Neuronal stem cell (in vitro differentiated cells): Measurements from ENCODE around the gene THRSP.

Experiments
- DNase-seq: peaks from one replicate; pipeline ENCODE4 v3.0.0-alpha.2; 2013; ENCODE audit warnings: low spot score
- H2AFZ ChIP-seq: one replicate; pipeline ENCODE4 v1.6.1; 2013; ENCODE audit warnings: mild to moderate bottlenecking, low read length, inconsistent platforms
- H2AK5ac ChIP-seq: 2 replicates; pipeline ENCODE4 v1.6.1; 2013; ENCODE audit warnings: low read depth, mild to moderate bottlenecking, inconsistent platforms, low read length, moderate library complexity, mixed read lengths
- H2BK120ac ChIP-seq: 2 replicates; pipeline ENCODE4 v1.6.1; 2013; ENCODE audit warnings: low read depth, mild to moderate bottlenecking, inconsistent platforms, low read length, moderate library complexity, mixed read lengths
- H2BK12ac ChIP-seq: one replicate; pipeline ENCODE4 v1.6.1; 2013; ENCODE audit warnings: low read length, inconsistent platforms
- H2BK15ac ChIP-seq: 2 replicates; pipeline ENCODE4 v1.6.1; 2013; ENCODE audit warnings: mild to moderate bottlenecking, low read length, inconsistent platforms, mixed read lengths
- H2BK5ac ChIP-seq: one replicate; pipeline ENCODE4 v1.6.1; 2013; ENCODE audit warnings: inconsistent platforms, mild to moderate bottlenecking, low read length, moderate library complexity
- H3K14ac ChIP-seq: one replicate; pipeline ENCODE4 v1.6.1; 2013; ENCODE audit warnings: low read length, inconsistent platforms
- H3K18ac ChIP-seq: 2 replicates; pipeline ENCODE4 v1.6.1; 2013; ENCODE audit warnings: low read length, inconsistent platforms
- H3K23ac ChIP-seq: 2 replicates; pipeline ENCODE4 v1.6.1; 2013; ENCODE audit warnings: low read depth, mild to moderate bottlenecking, mixed read lengths, low read length, inconsistent platforms; ENCODE audit not compliant: poor library complexity
- H3K27ac ChIP-seq: replicated peaks from 3 replicates; pipeline ENCODE4 v1.5.1; 2013; ENCODE audit warnings: low read length, inconsistent platforms
- H3K27me3 ChIP-seq, 3 experiments: 2 replicates each; pipeline ENCODE4 v1.6.1; 2013; ENCODE audit warnings: low read length in 3 of 3, mild to moderate bottlenecking in 2 of 3, inconsistent platforms in 1 of 3, low read depth in 1 of 3, mixed read lengths in 1 of 3, moderate library complexity in 1 of 3; ENCODE audit not compliant: control insufficient read depth in 3 of 3, insufficient read depth in 3 of 3
- H3K36me3 ChIP-seq, 2 donors: replicated peaks in 1 of 2; 2 replicates each; pipeline ENCODE4 v1.6.1; 2013; ENCODE audit warnings: low read length in 2 of 2; ENCODE audit not compliant: control insufficient read depth in 2 of 2, insufficient read depth in 2 of 2
- H3K4ac ChIP-seq: 2 replicates; pipeline ENCODE4 v1.6.1; 2013; ENCODE audit warnings: inconsistent platforms, mild to moderate bottlenecking, low read length, moderate library complexity
- H3K4me1 ChIP-seq, 2 donors: 1 replicate in 1 of 2; 2 replicates in 1 of 2; pipeline ENCODE4 v1.6.1; 2013; ENCODE audit warnings: low read length in 2 of 2, low read depth in 1 of 2; ENCODE audit not compliant: control insufficient read depth in 2 of 2, insufficient read depth in 1 of 2
- H3K4me2 ChIP-seq: one replicate; pipeline ENCODE4 v1.6.1; 2013; ENCODE audit warnings: mild to moderate bottlenecking, low read length, inconsistent platforms; ENCODE audit not compliant: insufficient read depth, poor library complexity, severe bottlenecking
- H3K4me3 ChIP-seq, 2 donors: 2 replicates each; pipeline ENCODE4 v1.5.1; 2013; ENCODE audit warnings: low read length in 2 of 2, mild to moderate bottlenecking in 2 of 2, inconsistent platforms in 1 of 2, moderate library complexity in 1 of 2
- H3K79me1 ChIP-seq: one replicate; pipeline ENCODE4 v1.6.1; 2013; ENCODE audit warnings: low read depth, mild to moderate bottlenecking, inconsistent platforms, low read length, moderate library complexity
- H3K9ac ChIP-seq: one replicate; pipeline ENCODE4 v1.6.1; 2013; ENCODE audit warnings: mild to moderate bottlenecking, low read depth, low read length, inconsistent platforms; ENCODE audit not compliant: poor library complexity
- H3K9me3 ChIP-seq, 2 donors: replicated peaks in 1 of 2; 2 replicates each; pipeline versions ENCODE3 to v1.6.1; 2013; ENCODE audit warnings: low read length in 2 of 2, mild to moderate bottlenecking in 2 of 2, inconsistent platforms in 1 of 2, low read depth in 1 of 2, mixed read lengths in 1 of 2, moderate library complexity in 1 of 2; ENCODE audit not compliant: control insufficient read depth in 2 of 2, insufficient read depth in 1 of 2
- H4K8ac ChIP-seq: one replicate; pipeline ENCODE4 v1.6.1; 2013; ENCODE audit warnings: low read depth, mild to moderate bottlenecking, inconsistent platforms, low read length, moderate library complexity
- H4K91ac ChIP-seq: one replicate; pipeline ENCODE4 v1.6.1; 2013; ENCODE audit warnings: low read length, low read depth, mild to moderate bottlenecking, inconsistent platforms; ENCODE audit not compliant: poor library complexity
- WGBS, 2 donors: extraction: QIAGEN DNeasy Blood & Tissue Kit; methylation state at CpG; one replicate each; pipeline ENCODE4 v1.1.7; 2013; ENCODE audit warnings: missing lambda C conversion rate in 2 of 2, mixed read lengths in 1 of 2; ENCODE audit not compliant: insufficient read length in 2 of 2, insufficient replicate concordance in 1 of 2; ENCODE audit errors: extremely low coverage in 2 of 2; 5-methylcytosine and 5-hydroxymethylcytosine counted together

THRSP gene

GRCh38 chr11:78066471-78066870 lies 2.8 kb downstream of the THRSP start:
- Histone ChIP-seq H2BK120ac (no peak overlapping the region), H3K36me3 (peaks cover 18 to 42% of the 10 kb centered on the region in 2 donors), H3K18ac (no peak overlapping the region), H3K79me1 (peaks cover 2% of the 10 kb centered on the region), H2AFZ (no peak overlapping the region), H3K4me3 (no peak overlapping the region), H3K4ac (no peak overlapping the region), H2BK12ac (no peak overlapping the region), H3K4me2 (no peak overlapping the region), H3K14ac (no peak overlapping the region), H2BK5ac (no peak overlapping the region), H3K23ac (no peak overlapping the region), H3K27me3 (no peaks in the 10 kb centered on the region), H3K4me1 (no peaks in the 10 kb centered on the region), H4K8ac (no peak overlapping the region), H3K9ac (no peak overlapping the region), H2BK15ac (no peak overlapping the region), H3K27ac (no peak overlapping the region), H4K91ac (no peak overlapping the region), H3K9me3 (peaks cover 2 to 5% of the 10 kb centered on the region in 2 donors), H2AK5ac (no peak overlapping the region)
- no peak for DNase-seq
- no CpG with 5 or more reads among the region's 2 CpGs for WGBS, 2 donors

GRCh38 chr11:78067704-78068103 lies 4.0 kb downstream of the THRSP start:
- Histone ChIP-seq H2BK120ac (no peak overlapping the region), H3K4me1 (no peaks in the 10 kb centered on the region)

DNA sequence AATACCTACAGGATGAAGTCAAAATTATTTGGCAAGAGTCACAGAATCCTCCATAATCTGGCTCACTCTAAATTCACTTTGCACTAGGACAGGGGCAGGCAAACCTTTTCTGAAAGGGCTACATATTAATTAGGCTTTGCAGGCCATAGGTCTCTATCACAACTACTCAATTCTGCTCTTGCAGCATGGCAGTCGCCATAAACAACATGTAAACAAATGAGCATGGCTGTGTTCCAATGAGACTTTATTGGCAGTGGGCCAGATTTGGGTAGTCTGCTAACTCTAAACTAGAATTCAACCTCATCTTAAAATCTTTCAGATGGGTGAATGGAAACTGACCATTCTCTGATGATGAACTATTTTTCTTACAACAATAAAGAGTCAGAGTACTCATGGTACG lies 5.8 kb downstream of the THRSP start:
- H4K91ac ChIP-seq: no peak overlapping the region
- no peaks in the 10 kb centered on the region for H3K27me3 ChIP-seq
- peaks cover 2 to 5% of the 10 kb centered on the region in 2 donors for H3K9me3 ChIP-seq
- no peak overlapping the region for H2AK5ac ChIP-seq
- no peak overlapping the region for H3K9ac ChIP-seq
- no peak overlapping the region for H3K27ac ChIP-seq
- no peak overlapping the region for H2BK120ac ChIP-seq
- no peak overlapping the region for H3K18ac ChIP-seq
- WGBS, 2 donors: no CpG with 5 or more reads among the region's 2 CpGs
- no peak overlapping the region for H4K8ac ChIP-seq
- no peak overlapping the region for H2BK12ac ChIP-seq
- H2AFZ ChIP-seq: no peak overlapping the region
- H3K23ac ChIP-seq: no peak overlapping the region
- H3K4me1 ChIP-seq: no peaks in the 10 kb centered on the region
- no peak overlapping the region for H3K4me2 ChIP-seq
- H3K36me3 ChIP-seq: peaks cover 24 to 58% of the 10 kb centered on the region in 2 donors
- H3K4ac ChIP-seq: no peak overlapping the region
- peaks cover 2% of the 10 kb centered on the region for H3K79me1 ChIP-seq
- H2BK5ac ChIP-seq: no peak overlapping the region
- DNase-seq: no peak
- H3K4me3 ChIP-seq: no peak overlapping the region
- no peak overlapping the region for H3K14ac ChIP-seq
- no peak overlapping the region for H2BK15ac ChIP-seq

More at GRCh38 chr11:78067704-78068103, 4.0 kb downstream of the THRSP start:
- peaks cover 2 to 5% of the 10 kb centered on the region in 2 donors for H3K9me3 ChIP-seq
- peaks cover 2% of the 10 kb centered on the region for H3K79me1 ChIP-seq
- H2BK15ac ChIP-seq: no peak overlapping the region
- no peak overlapping the region for H2BK5ac ChIP-seq
- H3K27ac ChIP-seq: no peak overlapping the region
- H3K36me3 ChIP-seq: peaks cover 24 to 52% of the 10 kb centered on the region in 2 donors
- H3K9ac ChIP-seq: peak overlapping the region; percentile 9
- no peak overlapping the region for H2BK12ac ChIP-seq
- H4K91ac ChIP-seq: no peak overlapping the region
- no peak overlapping the region for H4K8ac ChIP-seq
- H3K4me3 ChIP-seq: no peak overlapping the region
- no peak overlapping the region for H2AK5ac ChIP-seq
- no peak overlapping the region for H3K23ac ChIP-seq
- H3K4ac ChIP-seq: no peak overlapping the region
- no peak overlapping the region for H3K18ac ChIP-seq
- H3K14ac ChIP-seq: no peak overlapping the region
- H2AFZ ChIP-seq: no peak overlapping the region
- no peaks in the 10 kb centered on the region for H3K27me3 ChIP-seq
- no CpG with 5 or more reads among the region's 4 CpGs for WGBS, 2 donors
- DNase-seq: no peak
- H3K4me2 ChIP-seq: no peak overlapping the region

- no peak overlapping the region for H2AK5ac ChIP-seq
- H3K36me3 ChIP-seq: peaks cover 26 to 65% of the 10 kb centered on the region in 2 donors
- no peak overlapping the region for H2BK12ac ChIP-seq
- H3K27ac ChIP-seq: no peak overlapping the region
- H2BK15ac ChIP-seq: no peak overlapping the region
- no peak overlapping the region for H4K91ac ChIP-seq
- H3K9me3 ChIP-seq: peaks cover 2 to 5% of the 10 kb centered on the region in 2 donors
- H3K27me3 ChIP-seq: no peaks in the 10 kb centered on the region
- H3K4me3 ChIP-seq: no peak overlapping the region
- no peak overlapping the region for H3K4me2 ChIP-seq
- WGBS, 2 donors: no CpG with 5 or more reads among the region's 2 CpGs
- no peaks in the 10 kb centered on the region for H3K4me1 ChIP-seq
- H4K8ac ChIP-seq: no peak overlapping the region
- H3K79me1 ChIP-seq: peaks cover 5% of the 10 kb centered on the region
- no peak overlapping the region for H3K9ac ChIP-seq
- no peak for DNase-seq
- no peak overlapping the region for H2BK5ac ChIP-seq
- no peak overlapping the region for H3K23ac ChIP-seq
- H3K18ac ChIP-seq: no peak overlapping the region
- H2BK120ac ChIP-seq: no peak overlapping the region
- H3K4ac ChIP-seq: no peak overlapping the region
- no peak overlapping the region for H2AFZ ChIP-seq
- no peak overlapping the region for H3K14ac ChIP-seq
These were observed 7.0 kb downstream of the THRSP start for GRCh38 chr11:78070621-78071020.
